Stomach smooth muscle (tissue), 2 donors: ENCODE results near the gene CLPTM1L.
"Not testable (repeated sequence)": the region's sequence is repeated elsewhere in the genome, so short reads cannot be mapped to it uniquely, and the experiment has no call there.

Experiments used
- H3K27ac ChIP-seq: one replicate; pipeline ENCODE4 v1.7.0; 2013; ENCODE audit warnings: mild to moderate bottlenecking, low read length, inconsistent platforms
- H3K27me3 ChIP-seq, 2 donors: one replicate each; pipeline ENCODE4 v1.7.0; 2013; ENCODE audit warnings: low read length in 2 of 2; ENCODE audit not compliant: insufficient read depth in 2 of 2, control insufficient read depth in 1 of 2
- H3K36me3 ChIP-seq, 2 donors: one replicate each; pipeline ENCODE4 v1.7.0; 2013; ENCODE audit warnings: low read length in 2 of 2; ENCODE audit not compliant: control insufficient read depth in 2 of 2, insufficient read depth in 2 of 2
- H3K4me1 ChIP-seq: one replicate; pipeline ENCODE4 v1.7.0; 2013; ENCODE audit warnings: low read length; ENCODE audit not compliant: control insufficient read depth, insufficient read depth
- H3K4me3 ChIP-seq, 2 donors: one replicate each; pipeline ENCODE4 v1.7.0; 2013; ENCODE audit warnings: low read length in 2 of 2
- H3K9ac ChIP-seq, 2 donors: one replicate each; pipeline ENCODE4 v1.7.0; 2013; ENCODE audit warnings: low read length in 2 of 2, mild to moderate bottlenecking in 1 of 2
- H3K9me3 ChIP-seq, 2 donors: one replicate each; pipeline ENCODE4 v1.7.0; 2013; ENCODE audit warnings: low read length in 2 of 2; ENCODE audit not compliant: control insufficient read depth in 2 of 2
- donor health status: healthy.
- donor health status: Pancreatic carcinoma.

Gene CLPTM1L

DNA sequence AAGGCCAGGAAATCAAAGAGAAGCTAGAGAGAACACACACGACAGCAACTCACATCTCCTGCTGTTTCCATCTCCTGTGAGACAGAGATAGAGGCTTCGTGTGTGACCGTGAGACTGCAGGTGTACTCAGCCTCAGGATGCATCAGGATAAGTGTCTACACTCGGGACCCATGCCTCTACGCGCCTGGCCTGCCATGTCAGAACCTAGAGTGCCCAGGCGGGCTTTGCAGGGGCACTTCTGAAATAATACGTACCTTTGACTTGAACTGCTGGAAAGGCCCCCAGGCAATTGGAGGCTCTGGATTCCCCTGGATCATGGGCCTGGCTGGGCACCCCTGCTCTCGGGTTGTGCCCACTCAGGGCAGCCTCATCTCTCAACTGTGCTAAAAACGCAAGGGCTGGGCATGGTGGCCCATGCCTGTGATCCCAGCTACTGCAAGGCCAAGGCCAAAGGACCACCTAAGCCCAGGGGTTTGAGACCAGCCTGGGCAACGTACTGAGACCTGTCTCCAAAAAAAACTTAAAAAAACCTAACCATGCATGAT lies 13.0 kb downstream of the CLPTM1L start:
- Histone ChIP-seq H3K9me3 (no peaks in the 10 kb centered on the region), H3K4me3 (no peak overlapping the region), H3K36me3 (peaks cover 47% of the 10 kb centered on the region in 2 donors), H3K27me3 (no peaks in the 10 kb centered on the region), H3K27ac (no peak overlapping the region), H3K4me1 (no peaks in the 10 kb centered on the region), H3K9ac (no peak overlapping the region)

DNA sequence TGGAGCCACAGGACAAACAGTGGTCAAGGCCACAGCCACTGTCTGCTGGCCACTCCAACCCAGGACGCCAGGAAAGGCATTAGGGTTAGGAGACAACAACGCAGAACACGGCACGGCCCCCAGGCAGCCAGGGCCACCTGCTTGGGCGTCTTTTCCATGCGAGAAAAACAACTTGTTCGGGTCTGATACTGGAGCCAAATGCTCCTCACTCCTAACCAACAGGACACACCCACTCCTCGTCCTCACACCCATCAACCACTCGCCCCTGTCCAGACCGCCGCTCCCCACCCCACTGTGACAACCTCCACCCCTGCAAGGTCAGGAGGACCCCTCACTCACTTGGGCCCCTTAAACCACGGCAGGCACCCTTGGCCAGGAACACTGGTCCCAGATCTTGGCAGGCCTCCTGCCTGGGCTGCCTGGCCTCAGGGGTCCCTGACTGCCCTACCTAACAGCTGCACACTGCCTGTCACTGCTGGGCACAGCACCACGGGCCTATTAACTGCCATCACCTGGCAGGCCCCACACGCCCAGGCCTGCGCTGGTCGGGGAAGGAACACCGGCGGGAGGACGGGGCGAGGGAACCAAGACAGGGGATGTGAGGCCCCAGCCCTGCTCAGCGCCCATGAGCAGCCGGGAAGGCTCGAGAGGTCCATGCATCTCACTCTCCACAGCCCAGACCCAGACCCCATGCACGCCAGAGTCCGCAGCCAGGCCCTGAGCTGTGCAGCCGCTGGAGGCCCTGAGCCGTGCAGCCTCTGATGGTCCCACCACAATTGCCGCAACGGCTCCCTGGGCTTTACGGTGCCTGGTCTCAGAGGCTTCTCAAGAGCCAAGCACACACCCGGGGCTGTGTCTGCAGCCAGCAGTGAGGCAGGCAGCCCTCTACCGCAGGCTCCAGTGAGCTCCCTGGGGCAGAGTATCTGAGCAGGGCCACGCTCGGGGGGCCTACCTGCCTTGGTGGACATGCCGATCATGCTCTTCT lies 13.8 kb downstream of the CLPTM1L start:
- H3K4me3 ChIP-seq = no peak overlapping the region
- H3K4me1 ChIP-seq = no peaks in the 10 kb centered on the region
- no peaks in the 10 kb centered on the region for H3K27me3 ChIP-seq
- H3K9ac ChIP-seq = no peak overlapping the region
- H3K36me3 ChIP-seq = peaks cover 40 to 41% of the 10 kb centered on the region in 2 donors
- H3K27ac ChIP-seq = no peak overlapping the region
- H3K9me3 ChIP-seq = no peaks in the 10 kb centered on the region

DNA sequence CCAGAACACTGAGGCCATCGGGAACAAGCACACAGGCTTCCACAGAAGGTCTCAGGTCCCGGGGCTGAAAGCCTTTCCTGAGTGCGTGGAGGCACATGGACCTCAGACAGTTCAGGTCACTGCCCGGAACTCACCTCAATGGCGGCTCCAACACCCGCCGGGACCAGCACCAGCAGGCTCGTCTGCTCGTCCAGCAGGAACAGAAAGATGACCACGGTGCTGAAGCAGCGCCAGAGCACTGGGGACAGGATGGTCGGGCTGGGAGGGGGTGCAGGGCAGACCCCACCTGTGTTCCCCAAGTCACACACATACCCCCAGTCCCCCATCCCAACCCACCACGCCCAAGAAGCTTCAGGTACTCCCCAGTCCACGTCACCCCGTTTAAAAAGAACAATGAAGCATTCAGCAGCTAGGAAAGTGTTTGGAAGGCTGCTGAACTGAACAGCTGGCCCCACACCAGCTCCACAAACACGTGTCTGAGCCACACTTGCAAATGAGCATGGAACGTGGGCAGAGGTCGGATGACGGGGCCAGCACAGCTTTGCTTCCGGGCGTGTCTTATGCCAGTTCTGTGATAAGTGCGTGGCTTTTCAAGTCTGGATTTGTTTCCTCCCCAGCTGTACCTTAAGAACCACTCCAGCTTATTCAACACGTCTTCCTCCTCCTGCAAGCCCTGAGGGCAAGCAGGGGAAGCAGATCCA lies 14.6 kb downstream of the CLPTM1L start:
- H3K27ac ChIP-seq = no peak overlapping the region
- H3K4me1 ChIP-seq = no peaks in the 10 kb centered on the region
- no peaks in the 10 kb centered on the region for H3K9me3 ChIP-seq
- no peaks in the 10 kb centered on the region for H3K27me3 ChIP-seq
- H3K4me3 ChIP-seq = no peak overlapping the region
- no peak overlapping the region for H3K9ac ChIP-seq
- H3K36me3 ChIP-seq = peaks cover 40 to 43% of the 10 kb centered on the region in 2 donors

DNA sequence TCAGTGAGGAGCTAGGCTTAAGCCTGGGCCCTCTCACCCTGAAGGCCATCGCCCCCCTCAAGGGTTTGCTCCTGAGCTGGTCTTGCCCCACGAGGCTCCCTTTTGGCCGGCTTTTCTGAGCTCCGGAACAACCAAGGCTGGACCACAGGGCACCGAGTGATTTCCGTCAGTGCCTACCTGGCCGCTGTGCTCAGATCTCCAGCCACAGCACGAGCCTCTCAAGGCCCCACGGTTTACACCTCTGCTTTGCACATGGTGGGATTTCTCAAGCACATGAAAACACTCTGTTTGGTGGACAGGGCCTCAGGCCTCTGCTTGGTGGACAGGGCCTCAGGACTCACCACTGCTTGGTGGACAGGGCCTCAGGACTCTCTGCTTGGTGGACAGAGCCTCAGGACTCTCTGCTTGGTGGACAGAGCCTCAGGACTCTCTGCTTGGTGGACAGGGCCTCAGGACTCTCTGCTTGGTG lies 15.8 kb downstream of the CLPTM1L start:
- peaks cover 44 to 45% of the 10 kb centered on the region in 2 donors for H3K36me3 ChIP-seq

DNA sequence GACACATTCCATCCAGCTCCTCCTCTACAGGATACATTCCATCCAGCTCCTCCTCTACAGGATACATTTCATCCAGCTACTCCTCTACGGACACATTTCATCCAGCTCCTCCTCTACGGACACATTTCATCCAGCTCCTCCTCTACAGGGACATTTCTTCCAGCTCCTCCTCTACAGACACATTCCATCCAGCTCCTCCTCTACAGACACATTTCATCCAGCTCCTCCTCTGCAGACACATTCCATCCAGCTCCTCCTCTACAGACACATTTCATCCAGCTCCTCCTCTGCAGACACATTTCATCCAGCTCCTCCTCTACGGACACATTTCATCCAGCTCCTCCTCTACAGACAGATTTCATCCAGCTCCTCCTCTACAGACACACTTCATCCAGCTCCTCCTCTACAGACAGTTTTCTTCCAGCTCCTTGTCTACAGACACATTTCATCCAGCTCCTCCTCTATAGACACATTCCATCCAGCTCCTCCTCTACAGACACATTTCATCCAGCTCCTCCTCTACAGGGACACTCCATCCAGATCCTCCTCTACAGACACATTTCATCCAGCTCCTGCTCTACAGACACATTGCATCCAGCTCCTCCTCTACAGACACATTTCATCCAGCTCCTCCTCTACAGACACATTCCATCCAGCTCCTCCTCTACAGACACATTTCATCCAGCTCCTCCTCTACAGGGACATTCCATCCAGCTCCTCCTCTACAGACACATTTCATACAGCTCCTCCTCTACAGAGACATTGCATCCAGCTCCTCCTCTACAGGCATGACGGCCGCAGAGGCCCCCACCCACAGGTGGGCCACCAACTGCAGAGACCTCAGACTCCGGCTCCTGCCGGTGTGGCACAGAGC lies 16.4 kb downstream of the CLPTM1L start:
- not testable (repeated sequence) for H3K9me3 ChIP-seq, H3K4me3 ChIP-seq, H3K27ac ChIP-seq, H3K27me3 ChIP-seq, H3K4me1 ChIP-seq, H3K9ac ChIP-seq
- peaks cover 38 to 49% of the 10 kb centered on the region in 2 donors for H3K36me3 ChIP-seq

More for the DNA sequence above, 15.8 kb downstream of the CLPTM1L start:
- H3K4me1 ChIP-seq = no peaks in the 10 kb centered on the region
- H3K9ac ChIP-seq = no peak overlapping the region
- H3K9me3 ChIP-seq = no peaks in the 10 kb centered on the region
- H3K27ac ChIP-seq = no peak overlapping the region
- no peak overlapping the region for H3K4me3 ChIP-seq
- no peaks in the 10 kb centered on the region for H3K27me3 ChIP-seq

DNA sequence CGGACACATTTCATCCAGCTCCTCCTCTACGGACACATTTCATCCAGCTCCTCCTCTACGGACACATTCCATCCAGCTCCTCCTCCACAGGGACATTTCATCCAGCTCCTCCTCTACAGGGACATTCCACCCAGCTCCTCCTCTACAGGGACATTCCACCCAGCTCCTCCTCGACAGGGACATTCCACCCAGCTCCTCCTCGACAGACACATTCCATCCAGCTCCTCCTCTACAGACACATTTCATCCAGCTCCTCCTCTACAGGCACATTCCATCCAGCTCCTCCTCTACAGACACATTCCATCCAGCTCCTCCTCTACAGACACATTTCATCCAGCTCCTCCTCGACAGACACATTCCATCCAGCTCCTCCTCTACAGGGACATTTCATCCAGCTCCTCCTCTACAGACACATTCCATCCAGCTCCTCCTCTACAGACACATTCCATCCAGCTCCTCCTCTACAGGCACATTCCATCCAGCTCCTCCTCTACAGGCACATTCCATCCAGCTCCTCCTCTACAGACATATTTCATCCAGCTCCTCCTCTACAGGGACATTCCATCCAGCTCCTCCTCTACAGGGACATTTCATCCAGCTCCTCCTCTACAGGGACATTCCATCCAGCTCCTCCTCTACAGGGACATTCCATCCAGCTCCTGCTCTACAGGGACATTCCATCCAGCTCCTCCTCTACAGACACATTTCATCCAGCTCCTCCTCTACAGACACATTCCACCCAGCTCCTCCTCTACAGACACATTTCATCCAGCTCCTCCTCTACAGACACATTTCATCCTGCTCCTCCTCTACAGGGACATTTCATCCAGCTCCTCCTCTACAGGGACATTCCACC lies 17.8 kb downstream of the CLPTM1L start:
- peaks cover 32 to 48% of the 10 kb centered on the region in 2 donors for H3K36me3 ChIP-seq

DNA sequence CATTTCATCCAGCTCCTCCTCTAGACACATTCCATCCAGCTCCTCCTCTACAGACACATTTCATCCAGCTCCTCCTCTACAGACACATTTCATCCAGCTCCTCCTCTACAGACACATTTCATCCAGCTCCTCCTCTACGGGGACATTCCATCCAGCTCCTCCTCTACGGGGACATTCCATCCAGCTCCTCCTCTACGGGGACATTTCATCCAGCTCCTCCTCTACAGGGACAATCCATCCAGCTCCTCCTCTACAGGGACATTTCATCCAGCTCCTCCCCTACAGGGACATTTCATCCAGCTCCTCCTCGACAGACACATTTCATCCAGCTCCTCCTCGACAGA lies 18.4 kb downstream of the CLPTM1L start:
- not testable (repeated sequence) for H3K27me3 ChIP-seq, H3K4me1 ChIP-seq, H3K27ac ChIP-seq, H3K4me3 ChIP-seq, H3K9me3 ChIP-seq, H3K9ac ChIP-seq
- H3K36me3 ChIP-seq = peaks cover 28 to 51% of the 10 kb centered on the region in 2 donors

More for the DNA sequence above, 17.8 kb downstream of the CLPTM1L start:
- H3K27me3 ChIP-seq, H3K4me1 ChIP-seq, H3K9ac ChIP-seq, H3K4me3 ChIP-seq, H3K27ac ChIP-seq, H3K9me3 ChIP-seq: not testable (repeated sequence)

DNA sequence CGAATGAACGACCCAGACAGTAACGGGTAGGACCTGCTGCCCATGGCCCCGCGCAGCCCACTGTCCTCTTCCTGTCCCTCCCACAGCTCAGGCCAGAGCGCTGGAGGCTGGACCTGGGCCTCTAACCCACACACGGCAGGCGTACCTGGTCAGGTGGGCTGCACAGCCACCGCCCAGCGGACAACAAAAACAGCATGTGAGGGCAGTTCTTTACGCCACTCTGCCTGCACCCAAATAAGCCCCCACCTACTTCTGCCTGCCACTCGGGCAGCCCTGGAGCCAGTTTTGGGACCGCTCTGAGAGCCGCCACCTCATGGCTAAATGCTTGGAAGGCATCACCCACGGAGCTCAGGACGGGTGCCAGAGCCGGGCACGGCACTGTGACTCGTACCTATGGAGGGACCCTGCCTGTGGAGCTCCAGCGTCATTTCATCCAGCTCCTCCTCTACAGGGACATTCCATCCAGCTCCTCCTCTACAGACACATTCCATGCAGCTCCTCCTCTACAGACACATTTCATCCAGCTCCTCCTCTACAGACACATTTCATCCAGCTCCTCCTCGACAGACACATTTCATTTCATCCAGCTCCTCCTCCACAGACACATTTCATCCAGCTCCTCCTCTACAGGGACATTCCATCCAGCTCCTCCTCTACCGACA lies 18.9 kb downstream of the CLPTM1L start:
- H3K36me3 ChIP-seq = peaks cover 26 to 50% of the 10 kb centered on the region in 2 donors
- no peak overlapping the region for H3K27ac ChIP-seq
- H3K9ac ChIP-seq = no peak overlapping the region
- H3K4me1 ChIP-seq = no peaks in the 10 kb centered on the region
- no peaks in the 10 kb centered on the region for H3K9me3 ChIP-seq
- no peak overlapping the region for H3K4me3 ChIP-seq
- H3K27me3 ChIP-seq = no peaks in the 10 kb centered on the region

DNA sequence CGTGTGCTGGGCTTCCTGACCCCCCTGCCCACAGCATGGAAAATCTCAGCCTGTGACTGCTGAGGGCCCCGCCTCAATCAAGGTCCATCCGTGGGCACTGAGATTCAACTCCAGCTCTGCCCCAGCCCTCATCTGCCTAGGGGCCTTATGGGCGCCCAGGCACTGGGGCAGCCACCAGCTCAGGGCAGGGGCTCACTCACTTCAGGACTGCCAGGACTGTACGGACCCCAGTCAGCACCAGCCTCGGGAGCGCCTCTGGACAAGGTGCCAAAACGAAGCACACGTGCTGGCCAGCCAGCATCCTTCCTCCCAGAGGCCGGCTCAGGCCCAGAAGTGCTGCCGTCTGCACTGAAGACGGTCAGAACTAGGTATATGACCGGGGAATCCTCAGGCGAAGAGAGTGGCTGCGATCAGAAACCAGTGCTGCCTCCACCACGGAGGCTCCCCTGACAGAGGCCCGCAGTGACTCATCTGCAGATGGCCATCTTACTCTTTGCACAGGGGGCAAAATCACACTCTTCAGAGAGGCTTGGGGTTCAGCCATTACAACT lies 19.6 kb downstream of the CLPTM1L start:
- Histone ChIP-seq H3K27me3 (no peaks in the 10 kb centered on the region), H3K4me1 (no peaks in the 10 kb centered on the region), H3K9ac (no peak overlapping the region), H3K9me3 (no peaks in the 10 kb centered on the region), H3K27ac (no peak overlapping the region), H3K36me3 (peaks cover 27 to 49% of the 10 kb centered on the region in 2 donors), H3K4me3 (no peak overlapping the region)
